GM23338 (cell line): ENCODE measurements around the gene CMIP. TPM values are rescaled to one million over a fixed set of nuclear protein-coding genes. Genes with fewer than 3 reads are reported as not detected.
"Not testable (repeated sequence)": the region's sequence is repeated elsewhere in the genome, so short reads cannot be mapped to it uniquely, and the experiment has no call there.

Source experiments
- ATAC-seq: fragments of 200-7000 bp; cut with Tn5 transposase; 3 replicates; pipeline ENCODE4 v1.9.1; 2020
- DNase-seq: peaks from one replicate; pipeline ENCODE4 v3.0.0-alpha.2; 2015; ENCODE audit warnings: low spot score
- H2AFZ ChIP-seq: fragments of 200-600 bp; sonication (generic); 2 replicates; pipeline ENCODE4 v1.8.0; 2016; ENCODE audit warnings: antibody characterized with exemption, mild to moderate bottlenecking, moderate library complexity
- H3F3A ChIP-seq: fragments of 200-600 bp; sonication (generic); replicated peaks from 2 replicates; pipeline ENCODE4 v1.8.0; 2017; ENCODE audit warnings: antibody characterized with exemption, mixed run types, low read depth
- H3K27ac ChIP-seq: fragments of 200-600 bp; sonication (generic); 2 replicates; pipeline ENCODE4 v1.6.1; 2016; ENCODE audit warnings: low read depth
- H3K27me3 ChIP-seq: fragments of 200-600 bp; sonication (generic); 2 replicates; pipeline ENCODE4 v1.8.0; 2016; ENCODE audit warnings: mild to moderate bottlenecking, mixed run types, moderate library complexity; ENCODE audit not compliant: insufficient read depth
- H3K36me3 ChIP-seq: fragments of 200-600 bp; sonication (generic); 2 replicates; pipeline ENCODE4 v1.8.0; 2016; ENCODE audit warnings: mild to moderate bottlenecking; ENCODE audit not compliant: insufficient read depth
- H3K4me1 ChIP-seq: fragments of 200-600 bp; sonication (generic); 2 replicates; pipeline ENCODE4 v1.8.0; 2016; ENCODE audit warnings: mild to moderate bottlenecking, moderate library complexity; ENCODE audit not compliant: insufficient read depth
- H3K4me2 ChIP-seq: fragments of 200-600 bp; sonication (generic); 2 replicates; pipeline ENCODE4 v1.7.1; 2017; ENCODE audit warnings: mixed run types
- H3K4me3 ChIP-seq: fragments of 200-600 bp; sonication (generic); 2 replicates; pipeline ENCODE4 v1.6.1; 2016; ENCODE audit warnings: mixed run types
- H3K79me2 ChIP-seq: fragments of 200-600 bp; sonication (generic); replicated peaks from 2 replicates; pipeline ENCODE4 v1.8.0; 2017; ENCODE audit warnings: mild to moderate bottlenecking; ENCODE audit not compliant: insufficient read depth
- H3K9me2 ChIP-seq: fragments of 200-600 bp; sonication (generic); 2 replicates; pipeline ENCODE4 v1.8.0; 2017; ENCODE audit not compliant: insufficient read depth
- H4K20me1 ChIP-seq: fragments of 200-600 bp; sonication (generic); replicated peaks from 2 replicates; pipeline ENCODE4 v1.8.0; 2017; ENCODE audit warnings: mild to moderate bottlenecking; ENCODE audit not compliant: insufficient read depth
- H3K27ac Mint-ChIP-seq: 2 replicates; pipeline ENCODE4 v1.8.0; 2020; ENCODE audit warnings: inconsistent platforms, mild to moderate bottlenecking, moderate library complexity, mixed read lengths
- H3K27me3 Mint-ChIP-seq: 3 replicates; pipeline ENCODE4 v1.8.0; 2022; ENCODE audit warnings: low read depth, mild to moderate bottlenecking, moderate library complexity, mixed read lengths, inconsistent platforms; ENCODE audit not compliant: insufficient read depth, poor library complexity
- H3K36me3 Mint-ChIP-seq: 3 replicates; pipeline ENCODE4 v1.8.0; 2021; ENCODE audit warnings: low read depth, mild to moderate bottlenecking, inconsistent platforms, moderate library complexity, mixed read lengths
- H3K4me1 Mint-ChIP-seq: 3 replicates; pipeline ENCODE4 v1.8.0; 2020; ENCODE audit warnings: mild to moderate bottlenecking, inconsistent platforms, mixed read lengths
- H3K4me3 Mint-ChIP-seq: 3 replicates; pipeline ENCODE4 v1.8.0; 2021; ENCODE audit warnings: moderate library complexity, mild to moderate bottlenecking, inconsistent platforms, mixed read lengths
- H3K9me3 Mint-ChIP-seq: 3 replicates; pipeline ENCODE4 v1.8.0; 2020; ENCODE audit warnings: moderate library complexity, mild to moderate bottlenecking, inconsistent platforms, mixed read lengths
- CREB1 ChIP-seq: fragments of 250-450 bp; sonication (Bioruptor Pico); IDR thresholded peaks from 2 replicates; pipeline ENCODE4 v1.5.0; 2020; ENCODE audit warnings: low read depth, mild to moderate bottlenecking, moderate library complexity
- ETS1 ChIP-seq: IDR thresholded peaks from 2 replicates; pipeline ENCODE4 v1.6.1; 2016; ENCODE audit warnings: antibody characterized with exemption
- EZH2 ChIP-seq: fragments of 200-600 bp; sonication (generic); IDR thresholded peaks from one replicate; pipeline ENCODE4 v1.8.0; 2017; ENCODE audit warnings: antibody characterized with exemption, mild to moderate bottlenecking, low read depth; ENCODE audit not compliant: unreplicated experiment
- EZH2phosphoT487 ChIP-seq: fragments of 200-600 bp; sonication (generic); IDR thresholded peaks from one replicate; pipeline ENCODE4 v1.8.1; 2018; ENCODE audit warnings: antibody characterized with exemption; ENCODE audit not compliant: unreplicated experiment
- STAT1 ChIP-seq: IDR thresholded peaks from one replicate; pipeline ENCODE4 v1.6.1; 2016; ENCODE audit warnings: antibody characterized with exemption; ENCODE audit not compliant: unreplicated experiment
- ZNF114 ChIP-seq: fragments of 250-450 bp; sonication (Bioruptor Pico); IDR thresholded peaks from 2 replicates; pipeline ENCODE4 v1.5.0; 2020; ENCODE audit warnings: mild to moderate bottlenecking, moderate library complexity
- ZNF331 ChIP-seq: fragments of 250-450 bp; sonication (Bioruptor Pico); IDR thresholded peaks from 2 replicates; pipeline ENCODE4 v1.5.0; 2020; ENCODE audit warnings: low read depth, mild to moderate bottlenecking, moderate library complexity
- polyA plus RNA-seq: library from polyadenylated mRNA; unstranded; fragments of >200 nt; fragmentation: Nextera tagmentation; extraction: Ambion mirVana; gene quantifications from 2 replicates; pipeline ENCODE4 v1.2.1, GENCODE V29; 2016
- total RNA-seq: library from RNA; depleted of rRNA; stranded (reverse); fragments of >200 nt; shearing (Covaris generic); gene quantifications from 2 replicates; pipeline ENCODE4 v1.2.3, GENCODE V29; 2014
- TF ChIP-seq, protein P1 (sequence below): fragments of 250-450 bp; sonication (Bioruptor Pico); IDR thresholded peaks from 2 replicates; pipeline ENCODE4 v1.5.0; 2020; ENCODE audit warnings: mild to moderate bottlenecking, moderate library complexity

Gene CMIP
- total and polyA plus RNA-seq, 2 experiments from 2014 or later, result 9.5 to 62.3 TPM

- Mint-ChIP-seq H3K9me3 (no peaks in the 10 kb centered on the region), H3K4me1 (peaks cover 9% of the 10 kb centered on the region), H3K27ac (no peak overlapping the region; the same call in 1 of the 2 replicates), H3K4me3 (no peak overlapping the region), H3K27me3 (peaks cover 12% of the 10 kb centered on the region), H3K36me3 (peaks cover 5% of the 10 kb centered on the region; the same call in 2 of the 3 replicates)
- H3K79me2 ChIP-seq, result peaks cover 91% of the 10 kb centered on the region
- DNase-seq (peak; percentile 72), ATAC-seq (peak; percentile 78)
- no peak overlapping the region for H2AFZ ChIP-seq
- no peak overlapping the region for H3K27ac ChIP-seq
- no peaks in the 10 kb centered on the region for H3F3A ChIP-seq
- H3K4me3 ChIP-seq, result no peak overlapping the region
- TF ChIP-seq ZNF114 (CRISPR knock-in tag) (no peak), CREB1 (CRISPR knock-in tag) (peak; percentile 82)
- H3K27me3 ChIP-seq, result no peaks in the 10 kb centered on the region
- H3K36me3 ChIP-seq, result no peaks in the 10 kb centered on the region
- peaks cover 45% of the 10 kb centered on the region for H4K20me1 ChIP-seq
- H3K4me2 ChIP-seq, result no peak overlapping the region
- no peaks in the 10 kb centered on the region for H3K9me2 ChIP-seq
- H3K4me1 ChIP-seq, result peaks cover 9% of the 10 kb centered on the region; the same call in 1 of the 2 replicates
These were observed 77.6 kb downstream of the CMIP start for GRCh38 chr16:81522108-81522701.

GRCh38 chr16:81522851-81523250 lies 78.2 kb downstream of the CMIP start:
- not testable (repeated sequence) for ATAC-seq, H3K27ac ChIP-seq, H3K36me3 Mint-ChIP-seq, H3K4me3 Mint-ChIP-seq, H3F3A ChIP-seq, H3K9me3 Mint-ChIP-seq, H3K4me2 ChIP-seq, H3K9me2 ChIP-seq, H3K4me3 ChIP-seq, H3K27me3 ChIP-seq, H2AFZ ChIP-seq, H3K4me1 Mint-ChIP-seq, H3K36me3 ChIP-seq, H3K4me1 ChIP-seq, DNase-seq
- Mint-ChIP-seq H3K27ac (peak overlapping the region; percentile 58; the same call in 1 of the 2 replicates), H3K27me3 (peaks cover 12% of the 10 kb centered on the region)
- Histone ChIP-seq H4K20me1 (peaks cover 43% of the 10 kb centered on the region), H3K79me2 (peaks cover 91% of the 10 kb centered on the region)

- Histone ChIP-seq H3K4me1 (peaks cover 9% of the 10 kb centered on the region; the same call in 1 of the 2 replicates), H3K9me2 (no peaks in the 10 kb centered on the region), H3K79me2 (peaks cover 91% of the 10 kb centered on the region), H2AFZ (no peak overlapping the region), H3F3A (no peaks in the 10 kb centered on the region), H3K27me3 (no peaks in the 10 kb centered on the region), H3K4me2 (no peak overlapping the region), H3K4me3 (no peak overlapping the region), H3K27ac (no peak overlapping the region), H4K20me1 (peaks cover 43% of the 10 kb centered on the region), H3K36me3 (no peaks in the 10 kb centered on the region)
- peak overlapping the region; percentile 58 for H3K27ac Mint-ChIP-seq
- peaks cover 12% of the 10 kb centered on the region; the same call in 2 of the 3 replicates for H3K36me3 Mint-ChIP-seq
- H3K4me3 Mint-ChIP-seq, result no peak overlapping the region
- peaks cover 9% of the 10 kb centered on the region for H3K27me3 Mint-ChIP-seq
- no peak for ATAC-seq
- H3K4me1 Mint-ChIP-seq, result peaks cover 9% of the 10 kb centered on the region
- H3K9me3 Mint-ChIP-seq, result no peaks in the 10 kb centered on the region
- no peak for DNase-seq
- TF ChIP-seq, protein P1, sequence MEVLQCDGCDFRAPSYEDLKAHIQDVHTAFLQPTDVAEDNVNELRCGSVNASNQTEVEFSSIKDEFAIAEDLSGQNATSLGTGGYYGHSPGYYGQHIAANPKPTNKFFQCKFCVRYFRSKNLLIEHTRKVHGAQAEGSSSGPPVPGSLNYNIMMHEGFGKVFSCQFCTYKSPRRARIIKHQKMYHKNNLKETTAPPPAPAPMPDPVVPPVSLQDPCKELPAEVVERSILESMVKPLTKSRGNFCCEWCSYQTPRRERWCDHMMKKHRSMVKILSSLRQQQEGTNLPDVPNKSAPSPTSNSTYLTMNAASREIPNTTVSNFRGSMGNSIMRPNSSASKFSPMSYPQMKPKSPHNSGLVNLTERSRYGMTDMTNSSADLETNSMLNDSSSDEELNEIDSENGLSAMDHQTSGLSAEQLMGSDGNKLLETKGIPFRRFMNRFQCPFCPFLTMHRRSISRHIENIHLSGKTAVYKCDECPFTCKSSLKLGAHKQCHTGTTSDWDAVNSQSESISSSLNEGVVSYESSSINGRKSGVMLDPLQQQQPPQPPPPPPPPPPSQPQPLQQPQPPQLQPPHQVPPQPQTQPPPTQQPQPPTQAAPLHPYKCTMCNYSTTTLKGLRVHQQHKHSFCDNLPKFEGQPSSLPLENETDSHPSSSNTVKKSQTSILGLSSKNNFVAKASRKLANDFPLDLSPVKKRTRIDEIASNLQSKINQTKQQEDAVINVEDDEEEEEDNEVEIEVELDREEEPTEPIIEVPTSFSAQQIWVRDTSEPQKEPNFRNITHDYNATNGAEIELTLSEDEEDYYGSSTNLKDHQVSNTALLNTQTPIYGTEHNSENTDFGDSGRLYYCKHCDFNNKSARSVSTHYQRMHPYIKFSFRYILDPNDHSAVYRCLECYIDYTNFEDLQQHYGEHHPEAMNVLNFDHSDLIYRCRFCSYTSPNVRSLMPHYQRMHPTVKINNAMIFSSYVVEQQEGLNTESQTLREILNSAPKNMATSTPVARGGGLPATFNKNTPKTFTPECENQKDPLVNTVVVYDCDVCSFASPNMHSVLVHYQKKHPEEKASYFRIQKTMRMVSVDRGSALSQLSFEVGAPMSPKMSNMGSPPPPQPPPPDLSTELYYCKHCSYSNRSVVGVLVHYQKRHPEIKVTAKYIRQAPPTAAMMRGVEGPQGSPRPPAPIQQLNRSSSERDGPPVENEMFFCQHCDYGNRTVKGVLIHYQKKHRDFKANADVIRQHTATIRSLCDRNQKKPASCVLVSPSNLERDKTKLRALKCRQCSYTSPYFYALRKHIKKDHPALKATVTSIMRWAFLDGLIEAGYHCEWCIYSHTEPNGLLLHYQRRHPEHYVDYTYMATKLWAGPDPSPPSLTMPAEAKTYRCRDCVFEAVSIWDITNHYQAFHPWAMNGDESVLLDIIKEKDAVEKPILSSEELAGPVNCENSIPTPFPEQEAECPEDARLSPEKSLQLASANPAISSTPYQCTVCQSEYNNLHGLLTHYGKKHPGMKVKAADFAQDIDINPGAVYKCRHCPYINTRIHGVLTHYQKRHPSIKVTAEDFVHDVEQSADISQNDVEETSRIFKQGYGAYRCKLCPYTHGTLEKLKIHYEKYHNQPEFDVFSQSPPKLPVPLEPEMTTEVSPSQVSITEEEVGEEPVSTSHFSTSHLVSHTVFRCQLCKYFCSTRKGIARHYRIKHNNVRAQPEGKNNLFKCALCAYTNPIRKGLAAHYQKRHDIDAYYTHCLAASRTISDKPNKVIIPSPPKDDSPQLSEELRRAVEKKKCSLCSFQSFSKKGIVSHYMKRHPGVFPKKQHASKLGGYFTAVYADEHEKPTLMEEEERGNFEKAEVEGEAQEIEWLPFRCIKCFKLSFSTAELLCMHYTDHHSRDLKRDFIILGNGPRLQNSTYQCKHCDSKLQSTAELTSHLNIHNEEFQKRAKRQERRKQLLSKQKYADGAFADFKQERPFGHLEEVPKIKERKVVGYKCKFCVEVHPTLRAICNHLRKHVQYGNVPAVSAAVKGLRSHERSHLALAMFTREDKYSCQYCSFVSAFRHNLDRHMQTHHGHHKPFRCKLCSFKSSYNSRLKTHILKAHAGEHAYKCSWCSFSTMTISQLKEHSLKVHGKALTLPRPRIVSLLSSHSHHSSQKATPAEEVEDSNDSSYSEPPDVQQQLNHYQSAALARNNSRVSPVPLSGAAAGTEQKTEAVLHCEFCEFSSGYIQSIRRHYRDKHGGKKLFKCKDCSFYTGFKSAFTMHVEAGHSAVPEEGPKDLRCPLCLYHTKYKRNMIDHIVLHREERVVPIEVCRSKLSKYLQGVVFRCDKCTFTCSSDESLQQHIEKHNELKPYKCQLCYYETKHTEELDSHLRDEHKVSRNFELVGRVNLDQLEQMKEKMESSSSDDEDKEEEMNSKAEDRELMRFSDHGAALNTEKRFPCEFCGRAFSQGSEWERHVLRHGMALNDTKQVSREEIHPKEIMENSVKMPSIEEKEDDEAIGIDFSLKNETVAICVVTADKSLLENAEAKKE, result no peak
- TF ChIP-seq STAT1 (no peak), ZNF114 (CRISPR knock-in tag) (no peak), ETS1 (no peak), CREB1 (CRISPR knock-in tag) (no peak), EZH2phosphoT487 (no peak), ZNF331 (CRISPR knock-in tag) (no peak), EZH2 (no peak)
These were observed 78.9 kb downstream of the CMIP start for GRCh38 chr16:81523387-81524115.
